Measurements from ENCODE around the gene RB1. TPM values are rescaled to one million over a fixed set of nuclear protein-coding genes. Genes with fewer than 3 reads are reported as not detected.
A peak's percentile ranks its signal among the peaks of the same experiment; 100 is the strongest.

The RB1 gene
- polyA plus RNA-seq, 3 donors: 18.4 to 38.8 (median 29.9) TPM

- no peak overlapping the region for H2AFZ ChIP-seq (ENCODE audit: insufficient read depth, low read depth, low read length, poor library complexity, severe bottlenecking)
- Mint-ChIP-seq H3K36me3 (peaks cover 22 to 27% of the 10 kb centered on the region in 2 donors), H3K4me3 (peak overlapping the region in 1 of 2 donors; percentile 94), H3K27ac (peak overlapping the region in 2 of 7 donors; percentile 97 to 98), H3K27me3 (ENCODE audit: low read depth in 3 of 3) (no peaks in the 10 kb centered on the region), H3K9me3 (peaks cover 0 to 4% (median 2%) of the 10 kb centered on the region in 7 donors), H3K4me1 (peaks cover 62% of the 10 kb centered on the region)
- H3K4me1 ChIP-seq (ENCODE audit: control insufficient read depth in 1 of 2, insufficient read depth in 2 of 2, low read length in 2 of 2): peaks cover 56 to 75% of the 10 kb centered on the region in 2 donors
- no peak overlapping the region for H3K9ac ChIP-seq (ENCODE audit: insufficient read depth, low read length, poor library complexity, severe bottlenecking)
- WGBS (ENCODE audit: insufficient coverage): 91% methylated on average over 5 of the region's 6 CpGs
- no peaks in the 10 kb centered on the region for H4K20me1 ChIP-seq (ENCODE audit: insufficient read depth, low read length)
- no peaks in the 10 kb centered on the region for H3K36me3 ChIP-seq (replicated peaks in 1 of 2; ENCODE audit: control insufficient read depth in 1 of 2, insufficient read depth in 2 of 2, low read length in 2 of 2)
- no peak overlapping the region for H3K27ac ChIP-seq (ENCODE audit: low read depth in 1 of 2, low read length in 2 of 2)
- no peak for DNase-seq
- H3K9me3 ChIP-seq (replicated peaks in 1 of 2; ENCODE audit: control insufficient read depth in 1 of 2, insufficient read depth in 1 of 2, low read length in 2 of 2): no peaks in the 10 kb centered on the region
- TF ChIP-seq, protein P1, sequence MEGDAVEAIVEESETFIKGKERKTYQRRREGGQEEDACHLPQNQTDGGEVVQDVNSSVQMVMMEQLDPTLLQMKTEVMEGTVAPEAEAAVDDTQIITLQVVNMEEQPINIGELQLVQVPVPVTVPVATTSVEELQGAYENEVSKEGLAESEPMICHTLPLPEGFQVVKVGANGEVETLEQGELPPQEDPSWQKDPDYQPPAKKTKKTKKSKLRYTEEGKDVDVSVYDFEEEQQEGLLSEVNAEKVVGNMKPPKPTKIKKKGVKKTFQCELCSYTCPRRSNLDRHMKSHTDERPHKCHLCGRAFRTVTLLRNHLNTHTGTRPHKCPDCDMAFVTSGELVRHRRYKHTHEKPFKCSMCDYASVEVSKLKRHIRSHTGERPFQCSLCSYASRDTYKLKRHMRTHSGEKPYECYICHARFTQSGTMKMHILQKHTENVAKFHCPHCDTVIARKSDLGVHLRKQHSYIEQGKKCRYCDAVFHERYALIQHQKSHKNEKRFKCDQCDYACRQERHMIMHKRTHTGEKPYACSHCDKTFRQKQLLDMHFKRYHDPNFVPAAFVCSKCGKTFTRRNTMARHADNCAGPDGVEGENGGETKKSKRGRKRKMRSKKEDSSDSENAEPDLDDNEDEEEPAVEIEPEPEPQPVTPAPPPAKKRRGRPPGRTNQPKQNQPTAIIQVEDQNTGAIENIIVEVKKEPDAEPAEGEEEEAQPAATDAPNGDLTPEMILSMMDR (IDR thresholded peaks at IDR 0.05): no peak
- intact Hi-C loops (cut with micrococcal nuclease): loop anchor here (5.0 to 10.0 kb wide), 2 partner anchors 46 to 206 kb away; no protein-coding TSS in a partner anchor
- peak overlapping the region in 1 of 3 experiments; percentile 88 for H3K4me3 ChIP-seq (replicated peaks in 1 of 3; ENCODE audit: low read depth in 2 of 3, low read length in 3 of 3)
- H3K27me3 ChIP-seq (ENCODE audit: control insufficient read depth in 2 of 2, insufficient read depth in 2 of 2, low read length in 2 of 2): no peaks in the 10 kb centered on the region
- H3K4me2 ChIP-seq (replicated peaks; ENCODE audit: extremely low read depth, low read length, poor library complexity, severe bottlenecking): peak overlapping the region; percentile 81
- H3K79me2 ChIP-seq (ENCODE audit: insufficient read depth, low read length): peaks cover 71% of the 10 kb centered on the region
Measured at GRCh38 chr13:48530833-48531232, 227.3 kb downstream of the RB1 start.

Small RNA genes lying within 50 kb of the gene (small RNA-seq; reads per million reads assigned to genes)
- not detected for gene RF00017 (ENCODE audit: insufficient read length, low read depth)

Other genes with a start within 250 kb of the RB1 start
- 10 to 100 TPM; 28.4 to 53.8 (median 50.8) TPM for gene MED4, start 208.6 kb upstream of the RB1 start, polyA plus RNA-seq
- gene ITM2B, start 70.5 kb upstream of the RB1 start, polyA plus RNA-seq: 1,000 to 10,000 TPM in 2 of 3 donors, 100 to 1,000 TPM in 1; 702 to 1,657 (median 1,502) TPM
- gene LPAR6, start 109.4 kb downstream of the RB1 start, polyA plus RNA-seq: 10 to 100 TPM; 17.2 to 72.6 (median 62.1) TPM
- gene RCBTB2, start 229.3 kb downstream of the RB1 start, polyA plus RNA-seq: 100 to 1,000 TPM in 1 of 3 donors, 10 to 100 TPM in 2; 55.5 to 100 (median 64.4) TPM